ENCODE measurements around the gene ROBO4.

- TF ChIP-seq MAZ (IDR thresholded peaks at IDR 0.05; ENCODE audit: borderline replicate concordance, low read depth, low read length) = no peak
- no peak for TF ChIP-seq ZFP36 (IDR thresholded peaks at IDR 0.05; ENCODE audit: borderline replicate concordance, partially characterized antibody)
- TF ChIP-seq ZNF302 (CRISPR knock-in tag; IDR thresholded peaks at IDR 0.05) = no peak
Measured at GRCh38 chr11:124935548-124936514, 38.2 kb upstream of the ROBO4 start, which contains the start of gene HEPACAM.
